ENCODE results near the gene MAPKBP1.

DNA sequence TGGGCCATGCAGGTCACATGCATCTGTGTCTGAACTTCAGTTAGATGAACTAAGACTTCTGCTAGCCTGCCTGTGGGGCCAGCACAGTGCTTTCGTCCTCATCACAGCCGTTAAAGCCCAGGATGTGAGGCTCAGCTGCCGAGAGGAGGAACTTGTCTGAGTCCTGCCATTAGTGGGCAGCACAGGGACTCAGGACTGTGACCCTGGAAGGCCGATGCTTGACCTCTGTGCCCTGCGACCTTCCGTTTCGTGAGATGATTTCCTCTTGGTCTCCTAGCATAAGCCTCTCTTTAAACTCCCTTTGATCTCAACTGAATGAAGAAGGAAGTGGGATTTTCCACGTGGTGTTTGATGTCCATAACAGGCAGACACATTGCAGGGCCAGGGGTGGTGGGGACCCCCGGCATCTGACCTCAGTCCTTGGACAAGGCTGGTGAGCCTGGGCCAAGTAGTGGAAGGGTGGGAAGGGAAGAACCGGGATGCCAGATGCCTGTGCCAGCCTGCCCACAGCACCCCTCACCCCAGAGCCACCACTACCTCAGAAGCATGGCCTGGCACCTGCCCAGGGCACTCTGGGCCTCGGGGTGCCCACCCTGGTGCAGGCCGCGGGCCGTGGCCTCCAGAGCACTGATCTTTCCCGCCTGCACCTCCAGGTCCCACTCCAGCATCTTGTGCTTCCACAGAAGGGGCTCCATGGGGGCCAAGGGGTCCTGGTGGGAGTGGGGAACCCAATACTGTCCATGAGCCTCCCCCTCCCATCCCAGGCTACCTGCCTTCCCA is 86.0 kb downstream of the MAPKBP1 start:
- TF ChIP-seq ZC3H11A (IDR thresholded peaks at IDR 0.05), result no peak
- TF ChIP-seq, protein P1, sequence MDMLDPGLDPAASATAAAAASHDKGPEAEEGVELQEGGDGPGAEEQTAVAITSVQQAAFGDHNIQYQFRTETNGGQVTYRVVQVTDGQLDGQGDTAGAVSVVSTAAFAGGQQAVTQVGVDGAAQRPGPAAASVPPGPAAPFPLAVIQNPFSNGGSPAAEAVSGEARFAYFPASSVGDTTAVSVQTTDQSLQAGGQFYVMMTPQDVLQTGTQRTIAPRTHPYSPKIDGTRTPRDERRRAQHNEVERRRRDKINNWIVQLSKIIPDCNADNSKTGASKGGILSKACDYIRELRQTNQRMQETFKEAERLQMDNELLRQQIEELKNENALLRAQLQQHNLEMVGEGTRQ (IDR thresholded peaks at IDR 0.05), result no peak
- TF ChIP-seq CTCF (IDR thresholded peaks at IDR 0.05), result no peak
- TF ChIP-seq KDM1A (IDR thresholded peaks at IDR 0.05; ENCODE audit: low read depth), result no peak
- TF ChIP-seq RFX5 (IDR thresholded peaks at IDR 0.05), result no peak
- TF ChIP-seq POLR2A (IDR thresholded peaks at IDR 0.05; ENCODE audit: low read length), result no peak
- no peak for TF ChIP-seq CEBPB (IDR thresholded peaks at IDR 0.05)
- no peak for TF ChIP-seq CHD4 (IDR thresholded peaks at IDR 0.05; ENCODE audit: borderline replicate concordance)
- no peak for TF ChIP-seq ESRRA (IDR thresholded peaks at IDR 0.05; ENCODE audit: borderline replicate concordance, low read length)
- no peak for TF ChIP-seq REST (IDR thresholded peaks at IDR 0.05)

All from A549 (cell line).